Muscle of arm (tissue), 12 donors: ENCODE data around the gene CLRN1. TPM values are rescaled to one million over a fixed set of nuclear protein-coding genes. Genes with fewer than 3 reads are reported as not detected.

Experiments
- DNase-seq: peaks from one replicate; pipeline ENCODE4 v3.0.0-alpha.2; 2013
- polyA plus RNA-seq, 12 donors: library from polyadenylated mRNA; unstranded; fragments of 120-200 nt; gene quantifications; one replicate each; pipeline ENCODE4 v1.2.1, GENCODE V29; 2013; ENCODE audit not compliant: insufficient read length in 12 of 12

The CLRN1 gene
- polyA plus RNA-seq, 12 donors, result 0.25 to 0.99 (median 0.45) TPM; not detected in 3

- no peak for DNase-seq
These were observed 95.8 kb downstream of the CLRN1 start for GRCh38 chr3:150876611-150877265.

Other genes starting within 250 kb of the CLRN1 start
- 10 to 100 TPM in 11 of 12 donors, not detected in 1; 17.5 to 41.3 (median 22.3) TPM for gene SIAH2, start 209.6 kb downstream of the CLRN1 start, polyA plus RNA-seq
- gene MINDY4B, start 67.3 kb downstream of the CLRN1 start, polyA plus RNA-seq, result 1 to 10 TPM in 3 of 12 donors, under 1 TPM in 6, not detected in 3; 0.52 to 3.1 (median 0.97) TPM
- gene MED12L, start 112.9 kb upstream of the CLRN1 start, polyA plus RNA-seq, result 10 to 100 TPM in 2 of 12 donors, 1 to 10 TPM in 9, not detected in 1; 5.6 to 13.4 (median 8.3) TPM
- under 1 TPM in 4 of 12 donors, not detected in 8; 0.09 to 0.82 (median 0.51) TPM for gene GPR171, start 230.5 kb upstream of the CLRN1 start, polyA plus RNA-seq